CD4-positive, alpha-beta T cell (primary cell): Measurements from ENCODE around the gene SPTBN1. TPM values are rescaled to one million over a fixed set of nuclear protein-coding genes. Genes with fewer than 3 reads are reported as not detected.
A peak's percentile ranks its signal among the peaks of the same experiment; 100 is the strongest.

Experiments used
- ATAC-seq: fragments of 200-7000 bp; cut with Tn5 transposase; one replicate; pipeline ENCODE4 v1.10.0; 2022; ENCODE audit warnings: mild to moderate bottlenecking; ENCODE audit not compliant: poor library complexity
- CTCF ChIA-PET: fragments of 350-600 bp; sonication (Branson Sonifier 250); formaldehyde crosslinking; loops from one replicate; lab custom pipeline; 2021; ENCODE audit warnings: antibody characterized with exemption, inconsistent platforms; lab: Charles Lee
- POLR2A ChIA-PET: fragments of 350-600 bp; sonication (Branson Sonifier 250); formaldehyde crosslinking; loops from one replicate; lab custom pipeline; 2021; ENCODE audit warnings: antibody characterized with exemption, inconsistent platforms; lab: Charles Lee
- DNase-seq, 14 experiments: peaks; one replicate each; pipeline ENCODE4 v3.0.0-alpha.2; 2013 to 2020; ENCODE audit warnings: mixed read lengths in 2 of 14
- H3K27ac ChIP-seq, 2 donors: one replicate each; pipeline versions ENCODE4 v1.5.1 to v1.7.0; 2013; ENCODE audit warnings: low read length in 2 of 2, low read depth in 1 of 2, mild to moderate bottlenecking in 1 of 2
- H3K27me3 ChIP-seq, 2 experiments: 1 replicate in 1 of 2; 2 replicates in 1 of 2; pipeline versions ENCODE4 v1.6.1 to v1.7.0; 2013; ENCODE audit warnings: low read length in 2 of 2, control low read depth in 1 of 2, mild to moderate bottlenecking in 1 of 2, moderate library complexity in 1 of 2; ENCODE audit not compliant: insufficient read depth in 2 of 2, control insufficient read depth in 1 of 2
- H3K36me3 ChIP-seq: one replicate; pipeline ENCODE4 v1.6.1; 2013; ENCODE audit warnings: low read length, control low read depth; ENCODE audit not compliant: insufficient read depth
- H3K4me1 ChIP-seq: one replicate; pipeline ENCODE4 v1.6.1; 2013; ENCODE audit warnings: low read length, control low read depth; ENCODE audit not compliant: insufficient read depth
- H3K4me3 ChIP-seq: one replicate; pipeline ENCODE4 v1.5.1; 2013; ENCODE audit warnings: mild to moderate bottlenecking, low read length, moderate library complexity
- H3K9me3 ChIP-seq, 2 experiments: 1 replicate in 1 of 2; 2 replicates in 1 of 2; pipeline versions ENCODE4 v1.6.1 to v1.7.0; 2013; ENCODE audit warnings: low read length in 2 of 2, mild to moderate bottlenecking in 2 of 2, control low read depth in 1 of 2, moderate library complexity in 1 of 2; ENCODE audit not compliant: control insufficient read depth in 1 of 2, insufficient read depth in 1 of 2
- H3K27ac Mint-ChIP-seq: one replicate; pipeline ENCODE4 v1.8.0; 2020; ENCODE audit warnings: mixed read lengths
- H3K27me3 Mint-ChIP-seq: one replicate; pipeline ENCODE4 v1.8.0; 2021; ENCODE audit warnings: mixed read lengths
- H3K36me3 Mint-ChIP-seq: one replicate; pipeline ENCODE4 v1.8.0; 2021; ENCODE audit warnings: low read depth, mixed read lengths
- H3K4me1 Mint-ChIP-seq: one replicate; pipeline ENCODE4 v1.8.0; 2021; ENCODE audit warnings: low read depth, mixed read lengths
- H3K4me3 Mint-ChIP-seq: one replicate; pipeline ENCODE4 v1.8.0; 2020; ENCODE audit warnings: mild to moderate bottlenecking, mixed read lengths
- H3K9me3 Mint-ChIP-seq: one replicate; pipeline ENCODE4 v1.8.0; 2020; ENCODE audit warnings: mixed read lengths
- CTCF ChIP-seq: fragments of 200-600 bp; IDR thresholded peaks from one replicate; pipeline ENCODE4 v1.8.0; 2022; ENCODE audit warnings: antibody characterized with exemption, mild to moderate bottlenecking
- intact Hi-C, 2 experiments: fragments of 100-400 bp; cut with DNase I in 1 of 2; cut with micrococcal nuclease in 1 of 2; formaldehyde crosslinking; loops; one replicate each; pipeline versions ENCODE4 v1.15.1 to v1.9.0; 2023 to 2025; cut with DNase I, micrococcal nuclease
- total RNA-seq, 174 experiments: library from RNA in 2 of 174; stranded (reverse) in 2 of 174; gene quantifications; one replicate each; pipeline ENCODE4 v1.2.3 and lab custom pipeline; 2021 to 2026

SPTBN1 gene
- total RNA-seq, 2 experiments from 2014 or later = 156 to 166 TPM

- H3K9me3 Mint-ChIP-seq = no peaks in the 10 kb centered on the region
- peak overlapping the region; percentile 61 for H3K27ac Mint-ChIP-seq
- Histone ChIP-seq H3K9me3 (no peaks in the 10 kb centered on the region), H3K4me3 (no peak overlapping the region), H3K27me3 (no peaks in the 10 kb centered on the region), H3K36me3 (peaks cover 98% of the 10 kb centered on the region), H3K4me1 (no peaks in the 10 kb centered on the region), H3K27ac (no peak overlapping the region)
- ATAC-seq (no peak), DNase-seq (no peak)
- TF ChIP-seq CTCF = no peak
- H3K4me3 Mint-ChIP-seq = no peak overlapping the region
- intact Hi-C loops = loop anchor here in 1 of 2 experiments (5.0 kb wide), 1 partner anchor 179 kb away; no protein-coding TSS in a partner anchor
- H3K36me3 Mint-ChIP-seq = peaks cover 98% of the 10 kb centered on the region
- no peaks in the 10 kb centered on the region for H3K4me1 Mint-ChIP-seq
- H3K27me3 Mint-ChIP-seq = no peaks in the 10 kb centered on the region
- CTCF ChIA-PET = interaction anchor here (0.6 to 1.5 kb wide), 3 partner anchors 19 to 320 kb away, joined by 3 to 4 read pairs (median 3); no protein-coding TSS in a partner anchor
- POLR2A ChIA-PET = interaction anchor here (1.1 kb wide), 1 partner anchor 100 kb away, joined by 4 read pairs; no protein-coding TSS in a partner anchor
Observed at GRCh38 chr2:54658564-54659071, 202.5 kb downstream of the SPTBN1 start.

- Mint-ChIP-seq H3K36me3 (peaks cover 98% of the 10 kb centered on the region), H3K9me3 (no peaks in the 10 kb centered on the region), H3K27me3 (no peaks in the 10 kb centered on the region), H3K4me3 (no peak overlapping the region), H3K27ac (no peak overlapping the region), H3K4me1 (no peaks in the 10 kb centered on the region)
- Histone ChIP-seq H3K27me3 (no peaks in the 10 kb centered on the region), H3K4me1 (no peaks in the 10 kb centered on the region), H3K27ac (no peak overlapping the region), H3K9me3 (no peaks in the 10 kb centered on the region), H3K36me3 (peaks cover 98% of the 10 kb centered on the region), H3K4me3 (no peak overlapping the region)
- intact Hi-C loops = loop anchor here in 1 of 2 experiments (5.0 kb wide), 1 partner anchor 178 kb away; no protein-coding TSS in a partner anchor
- DNase-seq (no peak), ATAC-seq (no peak)
- TF ChIP-seq CTCF = no peak
- CTCF ChIA-PET = interaction anchor here (0.6 kb wide), 1 partner anchor 319 kb away, joined by 4 read pairs; no protein-coding TSS in a partner anchor
- POLR2A ChIA-PET = no interaction called here
Observed at GRCh38 chr2:54659527-54659926, 203.4 kb downstream of the SPTBN1 start.

- Mint-ChIP-seq H3K27me3 (no peaks in the 10 kb centered on the region), H3K36me3 (peaks cover 98% of the 10 kb centered on the region), H3K4me3 (no peak overlapping the region), H3K27ac (no peak overlapping the region), H3K9me3 (no peaks in the 10 kb centered on the region), H3K4me1 (peaks cover 5% of the 10 kb centered on the region)
- ATAC-seq = no peak
- Histone ChIP-seq H3K27ac (no peak overlapping the region), H3K9me3 (no peaks in the 10 kb centered on the region), H3K4me3 (no peak overlapping the region), H3K36me3 (peaks cover 98% of the 10 kb centered on the region), H3K27me3 (no peaks in the 10 kb centered on the region), H3K4me1 (no peaks in the 10 kb centered on the region)
- ChIA-PET POLR2A (interaction anchor here (0.6 kb wide), 1 partner anchor 12 kb away, joined by 3 read pairs; no protein-coding TSS in a partner anchor), CTCF (interaction anchor here (1.3 kb wide), 1 partner anchor 138 kb away, joined by 3 read pairs; no protein-coding TSS in a partner anchor)
- intact Hi-C loops = loop anchor here (10.0 kb wide), 3 partner anchors 174 to 514 kb away; no protein-coding TSS in a partner anchor
- TF ChIP-seq CTCF = no peak
- no peak for DNase-seq
Observed at GRCh38 chr2:54660752-54661151, 204.6 kb downstream of the SPTBN1 start.
